GM12801 (cell line): ENCODE data around the gene PLA2G4A.

Experiments used
- CTCF ChIP-seq: IDR thresholded peaks from one replicate; pipeline ENCODE4 v1.5.1; 2011; ENCODE audit warnings: control low read depth; ENCODE audit not compliant: insufficient read length; ENCODE audit errors: extremely low read depth

The PLA2G4A gene

GRCh38 chr1:186872291-186872690 lies 43.5 kb downstream of the PLA2G4A start:
- no peak for TF ChIP-seq CTCF

DNA sequence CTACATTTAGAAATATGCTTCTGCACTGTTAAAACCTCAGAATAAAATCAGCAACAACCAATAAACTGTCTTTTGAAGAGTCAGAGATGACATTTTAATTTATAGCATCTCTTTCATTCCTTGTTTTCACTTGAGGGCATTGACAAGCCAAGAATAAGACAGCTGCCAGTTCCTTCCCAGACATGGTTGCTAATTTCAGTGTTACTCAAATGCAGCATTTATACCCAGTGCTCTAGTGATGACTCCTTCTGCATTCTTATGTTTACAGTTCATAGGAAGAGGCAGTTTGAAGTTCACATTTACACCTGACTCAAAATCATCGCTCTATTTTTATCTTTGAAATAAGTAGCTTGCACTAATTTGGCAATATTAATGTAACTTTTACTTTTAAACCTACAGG lies 44.9 kb downstream of the PLA2G4A start:
- no peak for TF ChIP-seq CTCF

- TF ChIP-seq CTCF = no peak
Observed at GRCh38 chr1:186875896-186876835, 47.4 kb downstream of the PLA2G4A start.

GRCh38 chr1:186878356-186878755 lies 49.6 kb downstream of the PLA2G4A start:
- TF ChIP-seq CTCF = no peak

GRCh38 chr1:186880982-186881381 lies 52.2 kb downstream of the PLA2G4A start:
- no peak for TF ChIP-seq CTCF

DNA sequence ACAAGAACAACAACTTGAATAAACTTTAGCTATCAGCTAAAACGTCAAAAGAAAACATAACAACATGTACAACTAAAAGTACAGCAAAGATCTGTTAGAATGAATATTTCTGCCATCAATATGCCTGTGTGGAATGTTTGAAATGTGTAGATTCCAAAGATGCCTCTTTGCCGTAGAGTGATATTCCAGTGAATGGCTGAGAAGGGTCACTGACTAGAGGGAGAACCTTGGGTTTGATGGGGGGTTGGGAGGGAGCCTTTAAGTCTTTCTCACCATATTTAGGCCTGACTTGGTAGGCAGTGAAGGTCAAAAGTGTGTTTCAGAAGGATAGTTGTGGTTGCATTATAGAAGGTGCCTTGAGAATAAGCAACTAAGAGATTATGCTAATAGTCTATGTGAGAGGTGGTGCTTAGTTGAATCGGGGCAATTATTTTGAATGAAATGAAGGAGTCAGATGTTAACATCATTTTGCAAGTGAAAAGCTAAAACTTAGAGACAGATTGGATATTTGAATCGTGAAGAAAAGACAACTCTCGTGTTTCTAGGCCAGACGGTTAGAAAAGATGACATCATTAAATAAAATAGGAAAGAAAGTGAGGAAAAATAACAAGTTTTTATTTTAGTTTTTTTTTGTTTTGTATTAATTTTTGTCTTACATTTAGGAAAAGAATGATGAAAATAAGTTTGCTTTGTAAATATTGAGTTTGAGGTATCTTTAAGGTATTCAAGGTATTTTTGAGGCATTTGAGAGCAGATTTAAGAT lies 53.8 kb downstream of the PLA2G4A start:
- no peak for TF ChIP-seq CTCF

GRCh38 chr1:186884251-186884650 lies 55.5 kb downstream of the PLA2G4A start:
- TF ChIP-seq CTCF = no peak
